HL-60 (cell line): Measurements from ENCODE around the gene COL4A6.

Experiments used
- DNase-seq, 2 experiments: peaks; one replicate each; pipeline ENCODE4 v3.0.0-alpha.2; 2010 to 2020; ENCODE audit warnings: low read depth in 1 of 2, low spot score in 1 of 2
- H3K27ac ChIP-seq: fragments of 250-450 bp; sonication (Bioruptor Pico); replicated peaks from 2 replicates; pipeline ENCODE4 v1.5.1; 2020; ENCODE audit warnings: mild to moderate bottlenecking, moderate library complexity
- H3K27me3 ChIP-seq: fragments of 250-450 bp; sonication (Bioruptor Pico); 2 replicates; pipeline ENCODE4 v1.5.1; 2021; ENCODE audit warnings: mild to moderate bottlenecking, moderate library complexity; ENCODE audit not compliant: insufficient read depth, poor library complexity, severe bottlenecking
- H3K4me3 ChIP-seq: replicated peaks from 2 replicates; pipeline ENCODE4 v1.5.1; 2011; ENCODE audit warnings: mild to moderate bottlenecking, control low read depth, low read length; ENCODE audit not compliant: insufficient read depth
- CTCF ChIP-seq: IDR thresholded peaks from one replicate; pipeline ENCODE4 v1.5.1; 2011; ENCODE audit warnings: low read length, control low read depth, inconsistent platforms; ENCODE audit not compliant: insufficient read depth
- GABPA ChIP-seq: IDR thresholded peaks from 2 replicates; pipeline ENCODE4 v1.6.1; 2012; ENCODE audit warnings: low read depth
- POLR2AphosphoS5 ChIP-seq: IDR thresholded peaks from 2 replicates; pipeline ENCODE4 v1.6.1; 2012; ENCODE audit warnings: low read depth
- REST ChIP-seq: IDR thresholded peaks from 2 replicates; pipeline ENCODE4 v1.6.1; 2012; ENCODE audit warnings: low read depth; ENCODE audit not compliant: insufficient replicate concordance
- SPI1 ChIP-seq: IDR thresholded peaks from 2 replicates; pipeline ENCODE4 v1.6.1; 2012; ENCODE audit warnings: low read depth, mild to moderate bottlenecking, borderline replicate concordance

Gene COL4A6

DNA sequence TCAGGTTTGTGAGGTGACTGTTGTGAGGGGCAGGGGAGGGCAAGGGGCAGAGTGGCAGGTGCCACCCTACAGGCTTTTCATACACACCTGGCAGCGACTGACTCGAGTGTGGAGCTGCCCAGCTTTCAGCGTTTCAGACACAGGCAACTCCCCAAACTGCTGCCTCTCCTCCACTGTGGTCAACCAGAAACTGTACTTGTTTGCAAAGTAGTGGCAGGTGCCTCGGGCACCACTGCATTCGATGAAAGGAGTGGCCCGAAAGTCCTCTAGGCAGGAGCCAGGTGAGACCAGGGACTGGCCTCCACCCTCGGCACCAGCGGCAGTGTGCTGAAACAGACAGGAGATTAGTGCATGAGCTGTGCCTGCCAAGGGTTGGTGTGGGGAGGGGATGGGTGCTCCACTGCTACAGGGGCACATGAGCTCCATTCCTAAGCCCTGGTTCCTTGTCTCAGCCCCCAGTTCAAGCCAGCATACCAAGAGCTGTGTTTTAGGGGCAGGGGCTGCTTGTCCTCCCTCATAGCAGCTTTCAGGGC lies 281.2 kb downstream of the COL4A6 start:
- no peaks in the 10 kb centered on the region for H3K27me3 ChIP-seq
- no peak for DNase-seq
- no peak overlapping the region for H3K27ac ChIP-seq
- TF ChIP-seq SPI1 (no peak), REST (no peak), POLR2AphosphoS5 (no peak), GABPA (no peak), CTCF (no peak)
- no peak overlapping the region for H3K4me3 ChIP-seq

DNA sequence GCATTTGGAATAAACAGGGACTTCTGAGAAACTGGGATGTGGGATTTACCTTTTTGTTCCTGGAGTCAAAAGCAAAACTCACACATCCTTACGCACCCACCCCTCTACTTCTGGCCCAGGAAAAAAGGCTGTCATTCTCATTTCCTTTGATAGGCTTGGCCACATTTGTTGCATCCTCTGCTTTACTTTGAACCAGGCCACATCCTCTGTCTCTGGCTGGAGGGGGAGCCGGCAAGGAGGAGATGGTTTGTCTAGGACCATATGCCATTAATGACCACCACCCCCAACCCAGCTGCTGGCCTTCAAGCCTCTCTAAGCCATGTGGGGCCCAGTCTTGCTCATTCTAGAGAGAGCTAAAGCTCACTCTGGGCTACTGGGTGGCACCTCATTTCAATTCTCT lies 282.1 kb downstream of the COL4A6 start:
- TF ChIP-seq CTCF = no peak
- no peak for TF ChIP-seq REST

DNA sequence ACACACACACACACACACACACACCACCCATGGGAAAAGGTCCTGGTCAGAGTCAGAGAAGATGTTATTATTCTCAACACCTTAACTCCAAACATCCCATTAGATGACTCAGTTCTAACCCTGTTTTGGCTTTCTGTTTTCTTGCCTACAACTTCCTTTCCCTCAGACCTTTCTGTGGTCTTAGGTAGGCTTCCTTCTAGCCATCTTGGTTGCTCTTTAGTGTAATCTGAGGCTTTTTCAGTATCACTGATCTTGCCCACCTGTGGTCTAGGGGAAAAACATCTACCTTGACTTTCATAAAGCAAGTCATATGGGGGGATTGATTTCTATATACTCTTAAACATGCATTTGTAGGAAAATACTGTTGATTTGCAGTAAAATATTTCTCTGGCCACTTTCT lies 289.7 kb downstream of the COL4A6 start:
- no peak overlapping the region for H3K27ac ChIP-seq
- H3K4me3 ChIP-seq = no peak overlapping the region
- TF ChIP-seq GABPA (no peak), REST (no peak), POLR2AphosphoS5 (no peak), SPI1 (no peak), CTCF (no peak)
- DNase-seq = no peak
- H3K27me3 ChIP-seq = no peaks in the 10 kb centered on the region

More for the DNA sequence above, 282.1 kb downstream of the COL4A6 start:
- H3K27ac ChIP-seq = no peak overlapping the region
- no peak overlapping the region for H3K4me3 ChIP-seq
- H3K27me3 ChIP-seq = no peaks in the 10 kb centered on the region
- no peak for DNase-seq
